ENCODE data around the gene PANX3. TPM values are rescaled to one million over a fixed set of nuclear protein-coding genes. Genes with fewer than 3 reads are reported as not detected.

PANX3 gene
- total RNA-seq, 1 donor from 2014 or later = not detected

- DNase-seq (ENCODE audit: low read depth in 2 of 2) = peak in 1 of 2 donors; percentile 16
Observed at GRCh38 chr11:124612567-124613246, 1.5 kb downstream of the PANX3 start.

DNA sequence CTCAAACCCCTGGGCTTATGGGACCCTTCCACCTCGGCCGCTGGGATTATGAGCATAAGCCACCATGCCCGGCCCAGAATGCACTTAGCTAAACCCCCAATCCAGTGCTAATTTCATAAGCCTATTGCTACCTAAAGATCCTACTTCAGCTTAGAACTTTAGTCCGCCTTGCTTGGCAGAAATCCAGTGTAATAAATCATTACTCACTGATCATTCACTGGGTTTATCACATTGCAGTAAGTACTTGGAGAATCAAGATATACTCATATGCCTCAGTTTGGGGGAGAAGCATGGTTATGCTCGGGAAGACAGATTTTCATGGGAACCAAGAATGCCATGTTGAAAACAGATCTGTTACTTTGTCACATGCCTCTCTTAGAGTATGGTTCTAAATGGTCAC is 7.6 kb downstream of the PANX3 start:
- no peak for DNase-seq (ENCODE audit: low read depth in 2 of 2)

- DNase-seq (ENCODE audit: low read depth in 2 of 2) = peak; percentile 90 to 92
Observed at GRCh38 chr11:124622531-124623451, 11.6 kb downstream of the PANX3 start, which contains the start of gene TBRG1. TSS of gene TBRG1 (plus strand) at chr11:124622864. CDS start at chr11:124623084, 220 bp downstream.

DNA sequence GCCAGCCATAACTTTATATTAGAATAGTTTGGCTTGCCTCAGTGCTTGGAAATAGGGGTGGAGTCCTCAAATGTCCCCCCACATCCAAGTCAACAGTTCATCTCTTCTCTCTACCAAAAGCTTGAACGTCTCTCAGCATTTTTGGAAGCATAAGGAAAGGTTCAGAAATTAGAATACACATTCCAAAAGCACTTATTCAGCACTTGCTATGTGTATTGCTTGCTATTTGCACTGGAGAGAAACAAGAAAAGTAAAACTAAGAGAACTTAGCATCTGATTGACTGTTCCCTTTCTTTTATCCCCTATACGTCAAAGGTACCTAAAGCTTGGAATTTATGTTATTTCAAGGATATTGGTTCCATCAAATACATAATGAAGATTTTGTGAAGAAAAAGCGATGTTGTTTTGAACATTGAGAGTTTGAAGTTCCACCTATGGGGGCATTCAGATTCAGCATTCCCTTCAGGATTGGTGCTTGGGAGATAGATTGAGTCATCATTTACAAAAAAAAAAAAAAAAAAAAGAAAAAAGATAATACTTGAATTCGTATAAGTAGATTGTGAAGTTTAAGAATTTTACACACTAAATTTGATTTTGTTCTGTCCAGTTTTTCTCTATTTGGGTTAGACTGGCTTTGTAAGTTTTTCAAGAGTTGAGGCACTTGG is 12.8 kb downstream of the PANX3 start:
- peak in 1 of 2 donors; percentile 12 for DNase-seq (ENCODE audit: low read depth in 2 of 2)

GRCh38 chr11:124625504-124626168 is 14.4 kb downstream of the PANX3 start:
- DNase-seq (ENCODE audit: low read depth in 2 of 2) = no peak

- no peak for DNase-seq (ENCODE audit: low read depth in 2 of 2)
Observed at GRCh38 chr11:124627546-124627945, 16.3 kb downstream of the PANX3 start.

- DNase-seq (ENCODE audit: low read depth in 2 of 2) = no peak
Observed at GRCh38 chr11:124629961-124630360, 18.7 kb downstream of the PANX3 start.

DNA sequence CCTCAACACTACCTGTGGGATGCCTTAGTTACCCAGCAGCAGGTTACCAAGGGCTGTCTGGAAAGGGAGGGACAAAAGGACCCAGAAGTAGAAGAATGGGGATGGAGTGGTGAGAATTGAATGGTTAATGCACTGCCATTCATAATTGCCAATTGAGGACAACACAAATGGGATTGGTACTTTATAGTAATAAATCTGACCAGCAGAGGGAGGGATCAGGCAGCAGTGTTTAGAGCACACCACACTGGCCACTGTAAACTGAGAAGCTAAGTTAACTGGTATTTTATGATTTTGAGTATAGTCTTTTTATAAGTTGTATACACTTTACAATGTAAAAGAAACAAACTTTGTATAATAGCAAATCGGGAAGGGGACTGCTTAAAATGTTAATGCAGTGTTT is 22.1 kb downstream of the PANX3 start:
- DNase-seq (ENCODE audit: low read depth in 2 of 2) = peak; percentile 31 to 39

- no peak for DNase-seq (ENCODE audit: low read depth in 2 of 2)
Observed at GRCh38 chr11:124635932-124636331, 24.7 kb downstream of the PANX3 start.

- DNase-seq (ENCODE audit: low read depth in 2 of 2) = no peak
Observed at GRCh38 chr11:124638500-124638899, 27.3 kb downstream of the PANX3 start.

GRCh38 chr11:124639186-124639585 is 28.0 kb downstream of the PANX3 start:
- DNase-seq (ENCODE audit: low read depth in 2 of 2) = no peak

DNA sequence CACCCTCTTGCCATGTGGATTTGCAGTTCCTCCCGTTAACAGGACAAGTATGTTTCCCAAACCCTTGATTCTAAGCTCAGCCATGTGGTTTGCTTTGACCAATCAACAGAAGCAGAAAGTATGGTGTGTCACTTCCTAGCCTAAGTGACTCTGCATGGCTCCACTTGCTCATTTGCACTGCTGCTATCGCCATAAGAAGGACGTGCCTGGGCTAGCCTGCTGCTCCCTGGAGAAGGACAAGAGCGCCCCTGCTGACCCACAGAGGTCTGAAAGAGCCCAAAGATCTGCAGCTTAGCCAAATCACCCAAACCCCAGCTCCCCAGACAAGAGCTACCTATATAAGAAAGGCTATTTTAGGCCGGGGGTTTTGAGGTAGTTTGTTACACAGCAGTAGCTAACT is 29.4 kb downstream of the PANX3 start:
- DNase-seq (ENCODE audit: low read depth in 2 of 2) = no peak

DNA sequence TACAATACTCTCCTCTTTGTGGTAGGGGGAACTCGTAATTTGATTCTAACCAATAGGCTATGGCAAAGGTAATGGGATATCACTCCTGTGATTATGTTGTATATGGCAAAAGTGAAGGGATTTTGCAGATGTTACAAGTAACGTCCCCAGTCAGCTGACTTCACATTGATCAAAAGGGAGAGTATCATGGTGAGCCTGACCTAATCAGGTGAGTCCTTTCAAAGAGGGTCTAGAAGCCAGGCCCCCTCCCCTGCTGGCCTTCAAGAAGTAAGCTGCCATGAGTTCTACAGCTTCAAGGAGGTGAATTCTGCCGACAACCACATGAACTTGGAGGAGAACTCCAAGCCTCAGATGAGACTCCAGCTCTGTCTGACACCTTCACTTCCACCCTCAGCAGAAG is 31.4 kb downstream of the PANX3 start:
- DNase-seq (ENCODE audit: low read depth in 2 of 2) = no peak

- no peak for DNase-seq (ENCODE audit: low read depth in 2 of 2)
Observed at GRCh38 chr11:124643042-124643604, 31.9 kb downstream of the PANX3 start.

- DNase-seq (ENCODE audit: low read depth in 2 of 2) = peak; percentile 46 to 70
Observed at GRCh38 chr11:124643605-124644425, 32.6 kb downstream of the PANX3 start.

DNA sequence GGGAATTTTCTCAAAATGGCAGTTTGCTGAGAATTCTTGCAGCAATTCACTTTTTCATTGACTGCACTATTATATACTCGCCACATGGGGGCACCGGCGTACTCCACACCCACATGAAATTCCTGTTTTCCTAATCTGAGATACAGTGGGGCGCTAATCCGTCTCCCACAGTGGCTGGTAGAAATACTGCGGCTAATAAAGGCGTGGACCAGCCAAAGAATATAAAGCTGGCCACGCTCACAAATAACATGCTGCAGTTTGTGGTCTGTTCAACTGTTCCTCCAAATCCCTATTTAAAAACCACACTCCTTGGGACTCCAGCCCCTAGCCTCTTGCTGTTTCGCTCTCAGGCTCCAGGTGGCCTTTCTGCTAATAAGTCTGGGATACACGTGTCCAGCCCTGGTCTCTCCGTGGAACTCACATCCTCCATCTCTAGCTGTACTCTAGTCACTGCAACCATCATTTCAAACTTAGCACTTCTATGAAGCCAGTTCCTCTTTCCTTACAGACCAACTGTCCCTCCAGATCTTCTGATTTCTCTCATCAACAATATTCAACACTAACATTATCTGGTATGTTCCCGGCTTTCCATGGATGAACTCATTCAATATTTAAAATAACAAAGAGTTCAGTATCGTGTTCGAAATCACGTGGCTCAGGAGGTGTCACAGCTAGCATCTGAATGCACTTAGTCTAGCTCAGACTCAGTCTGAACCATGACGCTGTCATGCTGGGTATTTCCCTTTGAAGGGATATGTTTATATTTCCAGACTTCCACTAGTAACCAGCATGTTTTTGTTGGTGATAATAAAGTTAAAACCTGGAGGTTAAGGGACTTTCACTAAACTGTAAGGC is 33.4 kb downstream of the PANX3 start:
- peak; percentile 79 to 81 for DNase-seq (ENCODE audit: low read depth in 2 of 2)

GRCh38 chr11:124646148-124646547 is 34.9 kb downstream of the PANX3 start:
- no peak for DNase-seq (ENCODE audit: low read depth in 2 of 2)

GRCh38 chr11:124648610-124649009 is 37.4 kb downstream of the PANX3 start:
- no peak for DNase-seq (ENCODE audit: low read depth in 2 of 2)
